AG04450 (cell line): ENCODE measurements around the gene PHF20. TPM values are rescaled to one million over a fixed set of nuclear protein-coding genes. Genes with fewer than 3 reads are reported as not detected.
A peak's percentile ranks its signal among the peaks of the same experiment; 100 is the strongest.
"Not testable (repeated sequence)": the region's sequence is repeated elsewhere in the genome, so short reads cannot be mapped to it uniquely, and the experiment has no call there.

Experiments
- CTCF ChIA-PET: fragments of 300-600, 350-600 bp; formaldehyde crosslinking; extraction: SDS; loops from one replicate; lab custom pipeline; 2022; ENCODE audit warnings: antibody characterized with exemption, inconsistent platforms; lab: Charles Lee
- POLR2A ChIA-PET: fragments of 350-600 bp; formaldehyde crosslinking; extraction: SDS; loops from one replicate; lab custom pipeline; 2021; ENCODE audit warnings: antibody characterized with exemption, inconsistent platforms; lab: Yijun Ruan, JAX
- DNase-seq: peaks from one replicate; pipeline ENCODE4 v3.0.0-alpha.2; 2011; ENCODE audit warnings: low read depth, low spot score
- H3K27ac ChIP-seq: one replicate; pipeline ENCODE4 v1.5.1; 2012; ENCODE audit warnings: low read depth, low read length, control low read depth
- H3K27me3 ChIP-seq: one replicate; pipeline ENCODE4 v1.6.0; 2012; ENCODE audit warnings: low read length; ENCODE audit not compliant: control insufficient read depth, insufficient read depth
- H3K4me3 ChIP-seq: 2 replicates; pipeline ENCODE4 v1.5.1; 2011; ENCODE audit warnings: mild to moderate bottlenecking, low read depth, low read length, control low read depth
- H3K9me3 ChIP-seq: 2 replicates; pipeline ENCODE4 v1.5.1; 2012; ENCODE audit warnings: low read length; ENCODE audit not compliant: control insufficient read depth, insufficient read depth
- CTCF ChIP-seq: IDR thresholded peaks from 2 replicates; pipeline ENCODE4 v1.5.1; 2011; ENCODE audit warnings: low read depth, low read length, control low read depth, inconsistent platforms
- polyA plus RNA-seq: library from polyadenylated mRNA; depleted of rRNA; stranded (reverse); fragments of >200 nt; gene quantifications from 2 replicates; pipeline ENCODE4 v1.2.3, GENCODE V29; 2011

Gene PHF20
- polyA plus RNA-seq, 1 experiment: 30.6 TPM

- Histone ChIP-seq H3K9me3 (no peaks in the 10 kb centered on the region), H3K4me3 (no peak overlapping the region), H3K27me3 (no peaks in the 10 kb centered on the region), H3K27ac (no peak overlapping the region)
- POLR2A ChIA-PET: interaction anchor here (0.6 to 1.6 kb wide), 3 partner anchors 60 to 145 kb away, joined by 4 to 11 read pairs (median 10); partner anchors contain the start of gene RBM39
- no peak for DNase-seq
- CTCF ChIA-PET: interaction anchor here (1.0 kb wide), 1 partner anchor 67 kb away, joined by 3 read pairs; the partner anchor contains the start of gene SCAND1
- no peak for TF ChIP-seq CTCF
Measured at GRCh38 chr20:35887393-35888064, 115.7 kb downstream of the PHF20 start.

GRCh38 chr20:35888657-35889056 is 116.8 kb downstream of the PHF20 start:
- Histone ChIP-seq H3K27me3 (no peaks in the 10 kb centered on the region), H3K4me3 (no peak overlapping the region), H3K9me3 (no peaks in the 10 kb centered on the region), H3K27ac (no peak overlapping the region)
- CTCF ChIA-PET: interaction anchor here (0.6 kb wide), 2 partner anchors 8 to 314 kb away, joined by 3 read pairs; no protein-coding TSS in a partner anchor
- TF ChIP-seq CTCF: no peak
- no peak for DNase-seq
- POLR2A ChIA-PET: no interaction called here

- H3K4me3 ChIP-seq: no peak overlapping the region
- ChIA-PET CTCF (interaction anchor here (0.6 to 1.8 kb wide), 2 partner anchors 64 to 179 kb away, joined by 5 to 6 read pairs; no protein-coding TSS in a partner anchor), POLR2A (interaction anchor here (0.7 to 1.5 kb wide), 3 partner anchors 79 to 150 kb away, joined by 3 to 7 read pairs (median 3); partner anchors contain the start of gene RBM39)
- H3K9me3 ChIP-seq: no peaks in the 10 kb centered on the region
- H3K27ac ChIP-seq: no peak overlapping the region
- TF ChIP-seq CTCF: no peak
- no peaks in the 10 kb centered on the region for H3K27me3 ChIP-seq
- peak; percentile 59 for DNase-seq
Measured at GRCh38 chr20:35891375-35891774, 119.6 kb downstream of the PHF20 start.

GRCh38 chr20:35892871-35893270 is 121.1 kb downstream of the PHF20 start:
- ChIA-PET CTCF (interaction anchor here (1.8 kb wide), 1 partner anchor 62 kb away, joined by 6 read pairs; no protein-coding TSS in a partner anchor), POLR2A (no interaction called here)
- DNase-seq: no peak
- Histone ChIP-seq H3K27me3 (no peaks in the 10 kb centered on the region), H3K9me3 (no peaks in the 10 kb centered on the region), H3K4me3 (no peak overlapping the region), H3K27ac (no peak overlapping the region)
- no peak for TF ChIP-seq CTCF

GRCh38 chr20:35893942-35894341 is 122.1 kb downstream of the PHF20 start:
- POLR2A ChIA-PET: no interaction called here
- DNase-seq: no peak
- Histone ChIP-seq H3K27ac (no peak overlapping the region), H3K27me3 (no peaks in the 10 kb centered on the region), H3K4me3 (no peak overlapping the region), H3K9me3 (no peaks in the 10 kb centered on the region)
- no peak for TF ChIP-seq CTCF
- CTCF ChIA-PET: no interaction called here

GRCh38 chr20:35895516-35895915 is 123.7 kb downstream of the PHF20 start:
- POLR2A ChIA-PET, CTCF ChIA-PET: not testable (repeated sequence)

More at GRCh38 chr20:35895516-35895915, 123.7 kb downstream of the PHF20 start:
- H3K9me3 ChIP-seq, H3K4me3 ChIP-seq, DNase-seq, H3K27me3 ChIP-seq, H3K27ac ChIP-seq: not testable (repeated sequence)
